AG10803 (cell line): Measurements from ENCODE around the gene DCLRE1A.
"Not testable (repeated sequence)": the region's sequence is repeated elsewhere in the genome, so short reads cannot be mapped to it uniquely, and the experiment has no call there.

Experiments
- DNase-seq: peaks from one replicate; pipeline ENCODE4 v3.0.0; 2010; ENCODE audit warnings: low read depth
- H3K4me3 ChIP-seq: 2 replicates; pipeline ENCODE4 v1.5.1; 2011; ENCODE audit warnings: mild to moderate bottlenecking, low read length, control low read depth
- CTCF ChIP-seq: conservative IDR thresholded peaks from 2 replicates; pipeline ENCODE4 v1.5.1; 2011; ENCODE audit warnings: mild to moderate bottlenecking, low read length, control low read depth, inconsistent platforms

Gene DCLRE1A

GRCh38 chr10:113822174-113822573 lies 31.7 kb downstream of the DCLRE1A start:
- no peak overlapping the region for H3K4me3 ChIP-seq
- no peak for TF ChIP-seq CTCF
- DNase-seq, result no peak

- DNase-seq, H3K4me3 ChIP-seq: not testable (repeated sequence)
These were observed 32.6 kb downstream of the DCLRE1A start for GRCh38 chr10:113821306-113821705.

- no peak for TF ChIP-seq CTCF
- DNase-seq, result no peak
- H3K4me3 ChIP-seq, result no peak overlapping the region
These were observed 33.4 kb downstream of the DCLRE1A start for GRCh38 chr10:113820507-113820906.

- no peak for TF ChIP-seq CTCF
- DNase-seq, result no peak
- H3K4me3 ChIP-seq, result no peak overlapping the region
These were observed 33.9 kb downstream of the DCLRE1A start for GRCh38 chr10:113819989-113820388.

- H3K4me3 ChIP-seq, DNase-seq: not testable (repeated sequence)
These were observed 39.2 kb downstream of the DCLRE1A start for GRCh38 chr10:113814700-113815099.

GRCh38 chr10:113808168-113808567 lies 45.7 kb downstream of the DCLRE1A start:
- DNase-seq, result no peak
- no peak for TF ChIP-seq CTCF
- no peak overlapping the region for H3K4me3 ChIP-seq

- no peak for DNase-seq
- TF ChIP-seq CTCF, result no peak
- H3K4me3 ChIP-seq, result no peak overlapping the region
These were observed 47.4 kb downstream of the DCLRE1A start for GRCh38 chr10:113806503-113806902.

- TF ChIP-seq CTCF, result no peak
- no peak for DNase-seq
These were observed 50.9 kb downstream of the DCLRE1A start for GRCh38 chr10:113802997-113803396.

More at GRCh38 chr10:113802997-113803396, 50.9 kb downstream of the DCLRE1A start:
- H3K4me3 ChIP-seq, result no peak overlapping the region
